ENCODE results near the gene ACD.
A peak's percentile ranks its signal among the peaks of the same experiment; 100 is the strongest.

ACD gene

GRCh38 chr16:67661101-67661761 lies 1.2 kb upstream of the ACD start:
- DNase-seq, result no peak

GRCh38 chr16:67660564-67661028 lies 536 bp upstream of the ACD start, which contains the start of gene PARD6A:
PARD6A (plus strand) TSS chr16:67660960; CDS start chr16:67661039, 79 bp downstream.
- peak; percentile 88 for DNase-seq

GRCh38 chr16:67658849-67659674 lies 998 bp downstream of the ACD start:
- no peak for DNase-seq

- no peak for DNase-seq
Observed at GRCh38 chr16:67657751-67658518, 2.1 kb downstream of the ACD start.

- no peak for DNase-seq
Observed at GRCh38 chr16:67657017-67657608, 2.9 kb downstream of the ACD start.

- DNase-seq, result no peak
Observed at GRCh38 chr16:67656344-67657016, 3.6 kb downstream of the ACD start.

GRCh38 chr16:67655363-67655762 lies 4.7 kb downstream of the ACD start:
- no peak for DNase-seq

- DNase-seq, result no peak
Observed at GRCh38 chr16:67654403-67654911, 5.6 kb downstream of the ACD start.

- DNase-seq, result no peak
Observed at GRCh38 chr16:67653789-67654402, 6.2 kb downstream of the ACD start.

GRCh38 chr16:67653128-67653788 lies 6.8 kb downstream of the ACD start:
- no peak for DNase-seq

GRCh38 chr16:67652578-67653127 lies 7.4 kb downstream of the ACD start:
- DNase-seq, result no peak

- DNase-seq, result no peak
Observed at GRCh38 chr16:67651847-67652246, 8.2 kb downstream of the ACD start.

GRCh38 chr16:67651039-67651438 lies 9.0 kb downstream of the ACD start:
- DNase-seq, result no peak

GRCh38 chr16:67650023-67650422 lies 10.0 kb downstream of the ACD start:
- no peak for DNase-seq

GRCh38 chr16:67649494-67649931 lies 10.5 kb downstream of the ACD start:
- DNase-seq, result no peak

- no peak for DNase-seq
Observed at GRCh38 chr16:67648764-67649407, 11.2 kb downstream of the ACD start.

- DNase-seq, result no peak
Observed at GRCh38 chr16:67648088-67648763, 11.8 kb downstream of the ACD start.

- DNase-seq, result no peak
Observed at GRCh38 chr16:67647681-67648080, 12.4 kb downstream of the ACD start.

GRCh38 chr16:67647111-67647651 lies 12.9 kb downstream of the ACD start:
- DNase-seq, result no peak
